ENCODE measurements around the gene CPD. TPM values are rescaled to one million over a fixed set of nuclear protein-coding genes. Genes with fewer than 3 reads are reported as not detected.
A peak's percentile ranks its signal among the peaks of the same experiment; 100 is the strongest.

CPD gene
- total and polyA plus RNA-seq, 2 of the 13 experiments (the other 11 are each of a cell fraction or from before 2014, with no cell fraction given) = 46.1 to 72.3 TPM

DNA sequence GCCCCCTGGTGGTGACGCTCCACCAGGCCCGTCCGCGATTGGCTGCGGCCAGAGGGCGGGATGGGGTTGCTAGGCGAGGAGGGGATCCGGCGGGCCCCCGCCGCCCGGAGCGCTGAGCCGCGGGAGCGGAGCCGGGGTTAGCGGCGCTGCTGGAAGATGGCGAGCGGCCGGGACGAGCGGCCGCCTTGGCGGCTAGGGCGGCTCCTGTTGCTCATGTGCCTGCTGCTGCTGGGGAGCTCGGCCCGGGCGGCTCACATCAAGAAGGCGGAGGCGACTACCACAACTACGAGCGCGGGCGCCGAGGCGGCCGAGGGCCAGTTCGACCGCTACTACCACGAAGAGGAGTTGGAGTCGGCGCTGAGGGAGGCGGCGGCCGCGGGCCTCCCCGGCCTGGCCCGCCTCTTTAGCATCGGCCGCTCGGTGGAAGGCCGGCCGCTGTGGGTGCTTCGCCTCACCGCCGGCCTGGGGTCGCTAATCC lies at the start of gene CPD (continued):
- TF ChIP-seq, protein P1, sequence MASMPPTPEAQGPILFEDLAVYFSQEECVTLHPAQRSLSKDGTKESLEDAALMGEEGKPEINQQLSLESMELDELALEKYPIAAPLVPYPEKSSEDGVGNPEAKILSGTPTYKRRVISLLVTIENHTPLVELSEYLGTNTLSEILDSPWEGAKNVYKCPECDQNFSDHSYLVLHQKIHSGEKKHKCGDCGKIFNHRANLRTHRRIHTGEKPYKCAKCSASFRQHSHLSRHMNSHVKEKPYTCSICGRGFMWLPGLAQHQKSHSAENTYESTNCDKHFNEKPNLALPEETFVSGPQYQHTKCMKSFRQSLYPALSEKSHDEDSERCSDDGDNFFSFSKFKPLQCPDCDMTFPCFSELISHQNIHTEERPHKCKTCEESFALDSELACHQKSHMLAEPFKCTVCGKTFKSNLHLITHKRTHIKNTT (CRISPR knock-in tag; IDR thresholded peaks at IDR 0.05) = no peak
- TF ChIP-seq SCMH1 (CRISPR knock-in tag; IDR thresholded peaks at IDR 0.05; ENCODE audit: borderline replicate concordance) (no peak), ZFP36 (IDR thresholded peaks at IDR 0.05; ENCODE audit: borderline replicate concordance, low read depth, low read length, partially characterized antibody) (no peak), ZNF7 (CRISPR knock-in tag; IDR thresholded peaks at IDR 0.05) (no peak), PHF5A (CRISPR knock-in tag; IDR thresholded peaks at IDR 0.05; ENCODE audit: low read depth, unreplicated experiment) (no peak), TBL1XR1 (IDR thresholded peaks at IDR 0.05; ENCODE audit: borderline replicate concordance, low read length, partially characterized antibody) (no peak), TOE1 (CRISPR knock-in tag; IDR thresholded peaks at IDR 0.05) (no peak), ZNF20 (CRISPR knock-in tag; IDR thresholded peaks at IDR 0.05) (no peak), ZC3H4 (CRISPR knock-in tag; IDR thresholded peaks at IDR 0.05; ENCODE audit: borderline replicate concordance) (no peak)
- TF ChIP-seq, protein P2, sequence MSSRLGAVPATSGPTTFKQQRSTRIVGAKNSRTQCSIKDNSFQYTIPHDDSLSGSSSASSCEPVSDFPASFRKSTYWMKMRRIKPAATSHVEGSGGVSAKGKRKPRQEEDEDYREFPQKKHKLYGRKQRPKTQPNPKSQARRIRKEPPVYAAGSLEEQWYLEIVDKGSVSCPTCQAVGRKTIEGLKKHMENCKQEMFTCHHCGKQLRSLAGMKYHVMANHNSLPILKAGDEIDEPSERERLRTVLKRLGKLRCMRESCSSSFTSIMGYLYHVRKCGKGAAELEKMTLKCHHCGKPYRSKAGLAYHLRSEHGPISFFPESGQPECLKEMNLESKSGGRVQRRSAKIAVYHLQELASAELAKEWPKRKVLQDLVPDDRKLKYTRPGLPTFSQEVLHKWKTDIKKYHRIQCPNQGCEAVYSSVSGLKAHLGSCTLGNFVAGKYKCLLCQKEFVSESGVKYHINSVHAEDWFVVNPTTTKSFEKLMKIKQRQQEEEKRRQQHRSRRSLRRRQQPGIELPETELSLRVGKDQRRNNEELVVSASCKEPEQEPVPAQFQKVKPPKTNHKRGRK (CRISPR knock-in tag; IDR thresholded peaks at IDR 0.05) = no peak
- TF ChIP-seq, protein P3, sequence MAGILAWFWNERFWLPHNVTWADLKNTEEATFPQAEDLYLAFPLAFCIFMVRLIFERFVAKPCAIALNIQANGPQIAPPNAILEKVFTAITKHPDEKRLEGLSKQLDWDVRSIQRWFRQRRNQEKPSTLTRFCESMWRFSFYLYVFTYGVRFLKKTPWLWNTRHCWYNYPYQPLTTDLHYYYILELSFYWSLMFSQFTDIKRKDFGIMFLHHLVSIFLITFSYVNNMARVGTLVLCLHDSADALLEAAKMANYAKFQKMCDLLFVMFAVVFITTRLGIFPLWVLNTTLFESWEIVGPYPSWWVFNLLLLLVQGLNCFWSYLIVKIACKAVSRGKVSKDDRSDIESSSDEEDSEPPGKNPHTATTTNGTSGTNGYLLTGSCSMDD (CRISPR knock-in tag; IDR thresholded peaks at IDR 0.05) = no peak
- TF ChIP-seq, protein P4, sequence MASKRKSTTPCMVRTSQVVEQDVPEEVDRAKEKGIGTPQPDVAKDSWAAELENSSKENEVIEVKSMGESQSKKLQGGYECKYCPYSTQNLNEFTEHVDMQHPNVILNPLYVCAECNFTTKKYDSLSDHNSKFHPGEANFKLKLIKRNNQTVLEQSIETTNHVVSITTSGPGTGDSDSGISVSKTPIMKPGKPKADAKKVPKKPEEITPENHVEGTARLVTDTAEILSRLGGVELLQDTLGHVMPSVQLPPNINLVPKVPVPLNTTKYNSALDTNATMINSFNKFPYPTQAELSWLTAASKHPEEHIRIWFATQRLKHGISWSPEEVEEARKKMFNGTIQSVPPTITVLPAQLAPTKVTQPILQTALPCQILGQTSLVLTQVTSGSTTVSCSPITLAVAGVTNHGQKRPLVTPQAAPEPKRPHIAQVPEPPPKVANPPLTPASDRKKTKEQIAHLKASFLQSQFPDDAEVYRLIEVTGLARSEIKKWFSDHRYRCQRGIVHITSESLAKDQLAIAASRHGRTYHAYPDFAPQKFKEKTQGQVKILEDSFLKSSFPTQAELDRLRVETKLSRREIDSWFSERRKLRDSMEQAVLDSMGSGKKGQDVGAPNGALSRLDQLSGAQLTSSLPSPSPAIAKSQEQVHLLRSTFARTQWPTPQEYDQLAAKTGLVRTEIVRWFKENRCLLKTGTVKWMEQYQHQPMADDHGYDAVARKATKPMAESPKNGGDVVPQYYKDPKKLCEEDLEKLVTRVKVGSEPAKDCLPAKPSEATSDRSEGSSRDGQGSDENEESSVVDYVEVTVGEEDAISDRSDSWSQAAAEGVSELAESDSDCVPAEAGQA (IDR thresholded peaks at IDR 0.05; ENCODE audit: low read depth) = no peak
- TF ChIP-seq, protein P4 (CRISPR knock-in tag; IDR thresholded peaks at IDR 0.05; ENCODE audit: borderline replicate concordance) = 0 out of 2 replicates have a peak, but pooled peaks have one; percentile 16
- TF ChIP-seq, protein P5, sequence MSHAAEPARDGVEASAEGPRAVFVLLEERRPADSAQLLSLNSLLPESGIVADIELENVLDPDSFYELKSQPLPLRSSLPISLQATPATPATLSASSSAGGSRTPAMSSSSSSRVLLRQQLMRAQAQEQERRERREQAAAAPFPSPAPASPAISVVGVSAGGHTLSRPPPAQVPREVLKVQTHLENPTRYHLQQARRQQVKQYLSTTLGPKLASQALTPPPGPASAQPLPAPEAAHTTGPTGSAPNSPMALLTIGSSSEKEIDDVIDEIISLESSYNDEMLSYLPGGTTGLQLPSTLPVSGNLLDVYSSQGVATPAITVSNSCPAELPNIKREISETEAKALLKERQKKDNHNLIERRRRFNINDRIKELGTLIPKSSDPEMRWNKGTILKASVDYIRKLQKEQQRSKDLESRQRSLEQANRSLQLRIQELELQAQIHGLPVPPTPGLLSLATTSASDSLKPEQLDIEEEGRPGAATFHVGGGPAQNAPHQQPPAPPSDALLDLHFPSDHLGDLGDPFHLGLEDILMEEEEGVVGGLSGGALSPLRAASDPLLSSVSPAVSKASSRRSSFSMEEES (CRISPR knock-in tag; IDR thresholded peaks at IDR 0.05) = no peak; the same call in 1 of the 2 replicates
- TF ChIP-seq, protein P6, sequence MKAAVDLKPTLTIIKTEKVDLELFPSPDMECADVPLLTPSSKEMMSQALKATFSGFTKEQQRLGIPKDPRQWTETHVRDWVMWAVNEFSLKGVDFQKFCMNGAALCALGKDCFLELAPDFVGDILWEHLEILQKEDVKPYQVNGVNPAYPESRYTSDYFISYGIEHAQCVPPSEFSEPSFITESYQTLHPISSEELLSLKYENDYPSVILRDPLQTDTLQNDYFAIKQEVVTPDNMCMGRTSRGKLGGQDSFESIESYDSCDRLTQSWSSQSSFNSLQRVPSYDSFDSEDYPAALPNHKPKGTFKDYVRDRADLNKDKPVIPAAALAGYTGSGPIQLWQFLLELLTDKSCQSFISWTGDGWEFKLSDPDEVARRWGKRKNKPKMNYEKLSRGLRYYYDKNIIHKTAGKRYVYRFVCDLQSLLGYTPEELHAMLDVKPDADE (CRISPR knock-in tag; IDR thresholded peaks at IDR 0.05) = 0 out of 2 replicates have a peak, but pooled peaks have one; percentile 81
